Measurements from ENCODE around the gene LPP. TPM values are rescaled to one million over a fixed set of nuclear protein-coding genes. Genes with fewer than 3 reads are reported as not detected.

LPP gene
- total RNA-seq, 1 experiment from 2014 or later = 148 TPM

DNA sequence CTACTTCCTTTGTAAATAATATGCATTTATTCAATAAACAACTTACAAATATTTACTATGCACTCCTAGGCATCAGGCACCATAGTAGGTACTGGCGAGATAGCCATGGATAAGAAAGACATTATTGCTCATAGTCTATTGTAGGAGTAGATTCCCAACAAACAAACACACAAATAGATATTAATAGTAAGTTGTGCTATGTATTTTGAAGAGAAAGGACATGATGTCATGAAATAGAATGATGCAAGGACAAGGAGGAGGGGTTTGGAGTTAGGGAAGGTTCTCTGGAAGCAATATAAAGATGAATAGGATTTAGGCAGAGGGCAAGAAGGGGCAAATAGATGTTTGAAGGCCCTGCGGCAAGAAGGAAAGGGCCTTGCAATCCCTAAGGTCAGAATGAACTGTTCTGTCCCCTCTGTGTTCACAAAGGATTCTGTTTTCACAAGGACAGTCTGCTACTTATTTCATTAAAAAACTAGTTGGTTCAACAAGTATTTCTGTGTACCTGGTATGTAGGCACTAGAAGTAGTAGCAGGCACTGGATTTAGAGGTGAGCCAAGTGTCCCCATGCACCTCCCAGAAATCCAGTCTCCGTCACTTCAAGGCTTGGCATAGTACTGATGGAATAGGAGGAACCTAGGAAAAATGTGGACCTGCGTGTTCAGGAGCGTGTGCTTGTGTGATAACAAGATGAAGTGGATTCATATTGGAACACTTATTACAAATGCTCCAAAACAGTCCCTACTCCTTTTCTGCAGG lies 786.0 kb downstream of the LPP start:
- ChIA-PET POLR2A (ENCODE audit: unreplicated experiment) (no interaction called here), CTCF (no interaction called here)
- H3K4me2 ChIP-seq = no peak overlapping the region
- TF ChIP-seq CTCF (conservative IDR thresholded peaks at IDR 0.05) (no peak), EZH2 (IDR thresholded peaks at IDR 0.05; ENCODE audit: low read depth) (no peak)
- H3K79me2 ChIP-seq (ENCODE audit: low read depth) = no peaks in the 10 kb centered on the region
- no TSS peak for BruUV-seq (replicated peaks)
- intact Hi-C loops (cut with micrococcal nuclease; ENCODE audit: unreplicated experiment) = no loop called here
- no peak overlapping the region for H3K4me3 ChIP-seq
- 0 out of 2 replicates have a peak, but pooled peaks cover 4% of the 10 kb centered on the region for H3K9me3 ChIP-seq (ENCODE audit: insufficient read depth, low read depth)
- H3K4me1 ChIP-seq (replicated peaks; ENCODE audit: insufficient read depth) = no peaks in the 10 kb centered on the region
- no peak overlapping the region for H2AFZ ChIP-seq
- H3K36me3 ChIP-seq (ENCODE audit: low read depth) = no peaks in the 10 kb centered on the region
- no peak for DNase-seq
- no peaks in the 10 kb centered on the region for H3K27me3 ChIP-seq (ENCODE audit: insufficient read depth, low read depth)
- no peaks in the 10 kb centered on the region for H4K20me1 ChIP-seq (ENCODE audit: insufficient read depth)
- no peak overlapping the region for H3K27ac ChIP-seq
- H3K9me2 ChIP-seq (ENCODE audit: insufficient read depth) = no peaks in the 10 kb centered on the region
- H3F3A ChIP-seq (ENCODE audit: insufficient read depth, low read depth) = no peaks in the 10 kb centered on the region

Small RNA genes lying within 50 kb of the gene (microRNA-seq; reads per million reads assigned to microRNA genes)
- 3,969 reads per million, percentile 86 among the genes with 10 or more reads in this experiment for gene MIR28 (ENCODE audit: borderline number of aligned reads, borderline replicate concordance)

All from PC-9 (cell line).